ENCODE data around the gene PHACTR2. TPM values are rescaled to one million over a fixed set of nuclear protein-coding genes. Genes with fewer than 3 reads are reported as not detected.

The PHACTR2 gene
- total and polyA plus RNA-seq, 4 donors: 11.0 to 119 (median 43.8) TPM

DNA sequence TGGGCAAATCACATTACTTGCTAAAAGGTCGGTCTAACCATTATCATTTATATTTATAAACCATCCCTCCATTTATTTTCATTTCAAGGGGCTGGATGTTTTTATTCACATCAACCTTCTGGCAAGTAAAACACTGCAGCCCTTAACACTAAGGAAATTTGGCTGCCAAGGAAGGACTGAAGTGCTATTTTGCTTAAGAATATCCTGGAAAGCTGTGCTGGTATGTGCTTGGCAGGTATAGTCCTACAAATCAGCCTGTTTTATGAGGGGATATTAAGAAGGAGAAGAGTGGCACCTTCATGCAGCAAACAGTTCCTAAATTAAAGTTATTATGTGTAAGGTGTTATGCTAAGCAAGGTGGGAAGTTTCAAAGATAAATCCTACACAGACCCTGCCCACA lies 9.8 kb downstream of the PHACTR2 start:
- Histone ChIP-seq H3K36me3 (ENCODE audit: control insufficient read depth in 4 of 4, insufficient read depth in 4 of 4, low read length in 4 of 4) (no peaks in the 10 kb centered on the region), H3K9ac (ENCODE audit: insufficient read depth in 1 of 2, low read length in 2 of 2) (no peak overlapping the region), H3K4me3 (no peak overlapping the region), H3K27me3 (ENCODE audit: control insufficient read depth in 3 of 3, insufficient read depth in 3 of 3, low read length in 2 of 3) (no peaks in the 10 kb centered on the region), H3K27ac (ENCODE audit: low read depth in 1 of 2, low read length in 1 of 2) (peak overlapping the region in 1 of 2 donors; percentile 33), H3K9me3 (ENCODE audit: control insufficient read depth in 4 of 4, insufficient read depth in 3 of 4, low read length in 3 of 4) (no peaks in the 10 kb centered on the region), H3K4me1 (ENCODE audit: control insufficient read depth in 5 of 5, insufficient read depth in 5 of 5, low read length in 5 of 5) (peaks cover 11 to 37% (median 19%) of the 10 kb centered on the region in 5 donors)
- 24 to 61% methylated on average over 1 of the region's 1 CpG for WGBS, 2 donors
- TF ChIP-seq, protein P1, sequence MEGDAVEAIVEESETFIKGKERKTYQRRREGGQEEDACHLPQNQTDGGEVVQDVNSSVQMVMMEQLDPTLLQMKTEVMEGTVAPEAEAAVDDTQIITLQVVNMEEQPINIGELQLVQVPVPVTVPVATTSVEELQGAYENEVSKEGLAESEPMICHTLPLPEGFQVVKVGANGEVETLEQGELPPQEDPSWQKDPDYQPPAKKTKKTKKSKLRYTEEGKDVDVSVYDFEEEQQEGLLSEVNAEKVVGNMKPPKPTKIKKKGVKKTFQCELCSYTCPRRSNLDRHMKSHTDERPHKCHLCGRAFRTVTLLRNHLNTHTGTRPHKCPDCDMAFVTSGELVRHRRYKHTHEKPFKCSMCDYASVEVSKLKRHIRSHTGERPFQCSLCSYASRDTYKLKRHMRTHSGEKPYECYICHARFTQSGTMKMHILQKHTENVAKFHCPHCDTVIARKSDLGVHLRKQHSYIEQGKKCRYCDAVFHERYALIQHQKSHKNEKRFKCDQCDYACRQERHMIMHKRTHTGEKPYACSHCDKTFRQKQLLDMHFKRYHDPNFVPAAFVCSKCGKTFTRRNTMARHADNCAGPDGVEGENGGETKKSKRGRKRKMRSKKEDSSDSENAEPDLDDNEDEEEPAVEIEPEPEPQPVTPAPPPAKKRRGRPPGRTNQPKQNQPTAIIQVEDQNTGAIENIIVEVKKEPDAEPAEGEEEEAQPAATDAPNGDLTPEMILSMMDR (IDR thresholded peaks at IDR 0.05; ENCODE audit: control extremely low read depth, extremely low read depth): no peak
- ATAC-seq (ENCODE audit: insufficient read depth, low FRiP score): no peak
- DNase-seq: no peak

DNA sequence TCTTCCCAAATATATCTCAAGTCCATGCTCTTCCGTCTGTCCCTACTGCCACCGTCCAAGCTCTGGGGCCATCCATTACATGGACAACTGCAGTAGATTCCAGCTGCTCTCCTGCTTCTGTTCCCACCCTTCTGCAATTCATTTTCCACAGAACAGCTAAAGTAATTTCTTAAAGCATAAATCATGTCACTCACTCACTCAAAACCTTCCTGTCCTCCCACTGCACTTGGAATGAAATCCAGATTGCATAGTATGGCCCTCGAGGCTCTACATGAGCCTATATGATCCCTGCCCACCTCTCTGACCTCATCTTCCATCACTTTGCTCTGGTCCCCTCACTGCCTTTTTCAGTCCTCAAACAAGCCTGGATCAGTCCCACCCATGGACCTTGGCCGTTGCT lies 10.9 kb downstream of the PHACTR2 start:
- Histone ChIP-seq H3K4me1 (ENCODE audit: control insufficient read depth in 5 of 5, insufficient read depth in 5 of 5, low read length in 5 of 5) (peaks cover 11 to 42% (median 24%) of the 10 kb centered on the region in 5 donors), H3K36me3 (ENCODE audit: control insufficient read depth in 4 of 4, insufficient read depth in 4 of 4, low read length in 4 of 4) (no peaks in the 10 kb centered on the region), H3K9me3 (ENCODE audit: control insufficient read depth in 4 of 4, insufficient read depth in 3 of 4, low read length in 3 of 4) (no peaks in the 10 kb centered on the region), H3K27me3 (ENCODE audit: control insufficient read depth in 3 of 3, insufficient read depth in 3 of 3, low read length in 2 of 3) (no peaks in the 10 kb centered on the region), H3K4me3 (no peak overlapping the region), H3K9ac (ENCODE audit: insufficient read depth in 1 of 2, low read length in 2 of 2) (no peak overlapping the region), H3K27ac (ENCODE audit: low read depth in 1 of 2, low read length in 1 of 2) (no peak overlapping the region)
- WGBS, 2 donors: 77 to 84% methylated on average over 4 of the region's 4 CpGs
- TF ChIP-seq, protein P1 (IDR thresholded peaks at IDR 0.05; ENCODE audit: control extremely low read depth, extremely low read depth): no peak
- ATAC-seq (ENCODE audit: insufficient read depth, low FRiP score) (no peak), DNase-seq (no peak)

DNA sequence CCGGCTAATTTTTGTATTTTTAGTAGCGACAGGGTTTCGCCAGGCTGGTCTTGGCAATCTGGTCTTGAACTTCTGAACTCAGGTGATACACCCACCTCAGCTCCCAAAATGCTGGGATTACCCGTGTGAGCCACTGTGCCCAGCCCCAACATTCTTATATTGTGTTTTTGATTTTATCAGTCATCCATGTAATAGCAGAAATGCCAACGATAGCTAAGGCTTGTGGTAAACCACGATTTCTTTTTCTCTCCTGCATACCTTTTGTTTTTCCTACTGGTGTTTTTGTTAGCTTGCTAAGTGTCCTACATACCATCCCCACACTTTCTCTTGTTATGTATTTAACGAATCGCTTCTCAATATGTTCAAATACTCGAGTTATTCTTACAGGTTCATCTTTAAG lies 12.1 kb downstream of the PHACTR2 start:
- 72 to 77% methylated on average over 9 of the region's 9 CpGs for WGBS, 2 donors
- TF ChIP-seq, protein P1 (IDR thresholded peaks at IDR 0.05; ENCODE audit: control extremely low read depth, extremely low read depth): no peak

DNA sequence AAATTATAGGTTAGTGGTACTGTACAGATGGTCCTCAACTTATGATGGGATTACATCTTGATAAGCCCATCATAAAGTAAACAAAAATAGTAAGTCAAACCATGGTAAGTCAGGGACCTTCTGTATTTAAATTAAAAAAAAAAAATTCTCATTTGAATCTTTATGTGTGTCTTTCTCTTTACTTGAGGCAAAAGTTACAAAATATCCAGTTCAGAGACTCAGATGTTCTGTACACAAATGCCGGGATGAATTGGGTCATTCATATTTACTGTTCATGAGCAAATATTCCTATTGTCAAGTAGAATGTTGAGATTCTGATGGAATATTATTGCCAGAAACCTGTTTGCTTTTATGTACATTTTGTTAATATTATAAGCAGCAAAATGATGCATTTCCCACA lies 13.4 kb downstream of the PHACTR2 start:
- peaks cover 0 to 3% (median 0%) of the 10 kb centered on the region in 4 donors for H3K36me3 ChIP-seq (ENCODE audit: control insufficient read depth in 4 of 4, insufficient read depth in 4 of 4, low read length in 4 of 4)
- no peak overlapping the region for H3K9ac ChIP-seq (ENCODE audit: insufficient read depth in 1 of 2, low read length in 2 of 2)
- no peak for DNase-seq
- H3K4me1 ChIP-seq (ENCODE audit: control insufficient read depth in 5 of 5, insufficient read depth in 5 of 5, low read length in 5 of 5): peaks cover 11 to 51% (median 35%) of the 10 kb centered on the region in 5 donors
- H3K27ac ChIP-seq (ENCODE audit: low read depth in 1 of 2, low read length in 1 of 2): no peak overlapping the region
- no peak for ATAC-seq (ENCODE audit: insufficient read depth, low FRiP score)
- 49 to 69% methylated on average over 1 of the region's 1 CpG for WGBS, 2 donors
- TF ChIP-seq, protein P1 (IDR thresholded peaks at IDR 0.05; ENCODE audit: control extremely low read depth, extremely low read depth): no peak
- no peaks in the 10 kb centered on the region for H3K27me3 ChIP-seq (ENCODE audit: control insufficient read depth in 3 of 3, insufficient read depth in 3 of 3, low read length in 2 of 3)
- H3K4me3 ChIP-seq: no peak overlapping the region
- no peaks in the 10 kb centered on the region for H3K9me3 ChIP-seq (ENCODE audit: control insufficient read depth in 4 of 4, insufficient read depth in 3 of 4, low read length in 3 of 4)

More for the DNA sequence above, 12.1 kb downstream of the PHACTR2 start:
- Histone ChIP-seq H3K9me3 (ENCODE audit: control insufficient read depth in 4 of 4, insufficient read depth in 3 of 4, low read length in 3 of 4) (no peaks in the 10 kb centered on the region), H3K4me1 (ENCODE audit: control insufficient read depth in 5 of 5, insufficient read depth in 5 of 5, low read length in 5 of 5) (peaks cover 11 to 43% (median 24%) of the 10 kb centered on the region in 5 donors), H3K9ac (ENCODE audit: insufficient read depth in 1 of 2, low read length in 2 of 2) (no peak overlapping the region), H3K36me3 (ENCODE audit: control insufficient read depth in 4 of 4, insufficient read depth in 4 of 4, low read length in 4 of 4) (no peaks in the 10 kb centered on the region), H3K27me3 (ENCODE audit: control insufficient read depth in 3 of 3, insufficient read depth in 3 of 3, low read length in 2 of 3) (no peaks in the 10 kb centered on the region), H3K27ac (ENCODE audit: low read depth in 1 of 2, low read length in 1 of 2) (no peak overlapping the region), H3K4me3 (no peak overlapping the region)
- ATAC-seq (ENCODE audit: insufficient read depth, low FRiP score) (no peak), DNase-seq (no peak)
